Coronary artery (tissue), 2 donors: ENCODE data around the gene FCGBP.
"Not testable (repeated sequence)": the region's sequence is repeated elsewhere in the genome, so short reads cannot be mapped to it uniquely, and the experiment has no call there.

ENCODE experiments used
- DNase-seq: peaks from one replicate; pipeline ENCODE4 v3.0.0-alpha.2; 2017; ENCODE audit warnings: low spot score
- H3K27ac ChIP-seq, 2 donors: fragments of 200-600 bp; sonication (generic); one replicate each; pipeline ENCODE4 v1.5.1; 2016 to 2019
- H3K4me3 ChIP-seq: fragments of 200-600 bp; sonication (generic); 2 replicates; pipeline ENCODE4 v1.5.1; 2016; ENCODE audit warnings: mild to moderate bottlenecking, moderate library complexity
- CTCF ChIP-seq: fragments of 200-600 bp; sonication (generic); IDR thresholded peaks from one replicate; pipeline ENCODE4 v1.5.1; 2019; ENCODE audit warnings: antibody characterized with exemption

FCGBP gene

DNA sequence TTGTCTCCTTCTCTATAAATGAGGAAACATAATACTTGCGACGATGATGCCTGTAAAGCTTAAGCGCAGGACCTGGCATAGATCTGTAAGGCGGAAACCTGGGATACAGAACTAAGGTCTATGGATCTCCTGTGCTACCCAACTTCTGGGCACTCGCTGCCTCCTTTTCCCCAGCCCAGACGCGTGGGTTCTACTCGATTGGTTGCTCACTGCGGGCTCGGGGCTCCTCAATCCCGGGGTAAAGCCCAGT is 35.9 kb upstream of the FCGBP start:
- DNase-seq: no peak
- peak overlapping the region; percentile 88 to 90 for H3K27ac ChIP-seq
- H3K4me3 ChIP-seq: peak overlapping the region; percentile 96
- TF ChIP-seq CTCF: no peak

GRCh38 chr19:39969681-39970424 is 35.4 kb upstream of the FCGBP start:
- H3K4me3 ChIP-seq: peak overlapping the region; percentile 96

GRCh38 chr19:39969266-39969665 is 34.8 kb upstream of the FCGBP start:
- Histone ChIP-seq H3K4me3 (no peak overlapping the region), H3K27ac (no peak overlapping the region)
- TF ChIP-seq CTCF: no peak
- no peak for DNase-seq

More at GRCh38 chr19:39969681-39970424, 35.4 kb upstream of the FCGBP start:
- H3K27ac ChIP-seq: peak overlapping the region; percentile 88 to 90
- TF ChIP-seq CTCF: no peak
- DNase-seq: no peak

DNA sequence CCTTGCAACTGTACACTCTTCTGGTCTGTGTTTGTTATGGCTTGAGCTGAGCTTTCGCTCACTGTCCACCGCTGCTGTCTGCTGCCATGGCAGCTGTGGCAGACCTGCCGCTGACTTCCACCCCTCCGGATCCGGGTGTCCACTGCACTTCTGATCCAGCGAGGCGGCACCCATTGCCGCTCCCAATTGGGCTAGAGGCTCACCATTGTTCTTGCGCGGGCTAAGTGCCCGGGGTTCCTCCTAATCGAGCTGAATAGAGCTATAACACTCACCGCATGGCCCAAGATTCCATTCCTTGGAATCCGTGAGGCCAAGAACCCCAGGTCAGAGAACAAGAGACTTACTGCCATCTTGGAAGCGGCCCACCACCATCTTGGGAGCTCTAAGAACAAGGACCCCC is 34.4 kb upstream of the FCGBP start:
- no peak for DNase-seq
- Histone ChIP-seq H3K27ac (no peak overlapping the region), H3K4me3 (no peak overlapping the region)
- TF ChIP-seq CTCF: no peak

GRCh38 chr19:39967561-39967960 is 33.1 kb upstream of the FCGBP start:
- no peak overlapping the region for H3K27ac ChIP-seq
- TF ChIP-seq CTCF: no peak
- DNase-seq: no peak

GRCh38 chr19:39966617-39967016 is 32.2 kb upstream of the FCGBP start:
- DNase-seq: no peak
- Histone ChIP-seq H3K27ac (no peak overlapping the region), H3K4me3 (no peak overlapping the region)
- TF ChIP-seq CTCF: no peak

More at GRCh38 chr19:39967561-39967960, 33.1 kb upstream of the FCGBP start:
- H3K4me3 ChIP-seq: no peak overlapping the region

- no peak for TF ChIP-seq CTCF
- Histone ChIP-seq H3K4me3 (no peak overlapping the region), H3K27ac (no peak overlapping the region)
- DNase-seq: no peak
Measured at GRCh38 chr19:39963898-39964297, 29.5 kb upstream of the FCGBP start.

- not testable (repeated sequence) for DNase-seq, H3K27ac ChIP-seq, H3K4me3 ChIP-seq
Measured at GRCh38 chr19:39959407-39959806, 25.0 kb upstream of the FCGBP start.

GRCh38 chr19:39958942-39959341 is 24.5 kb upstream of the FCGBP start:
- not testable (repeated sequence) for H3K27ac ChIP-seq, DNase-seq, H3K4me3 ChIP-seq

GRCh38 chr19:39957886-39958285 is 23.5 kb upstream of the FCGBP start:
- not testable (repeated sequence) for DNase-seq, H3K27ac ChIP-seq, H3K4me3 ChIP-seq
